ENCODE measurements around the gene TMEM109.

Gene TMEM109

GRCh38 chr11:60895687-60896086 is 18.3 kb upstream of the TMEM109 start:
- H3K4me3 ChIP-seq (replicated peaks; ENCODE audit: low read depth, low read length), result no peak overlapping the region
- DNase-seq (ENCODE audit: extremely low read depth, low read depth), result no peak
- no peak for TF ChIP-seq CTCF (IDR thresholded peaks at IDR 0.05; ENCODE audit: low read depth, low read length, missing control alignments)

GRCh38 chr11:60897496-60897895 is 16.5 kb upstream of the TMEM109 start:
- no peak for TF ChIP-seq CTCF (IDR thresholded peaks at IDR 0.05; ENCODE audit: low read depth, low read length, missing control alignments)
- no peak overlapping the region for H3K4me3 ChIP-seq (replicated peaks; ENCODE audit: low read depth, low read length)
- DNase-seq (ENCODE audit: extremely low read depth, low read depth), result no peak

GRCh38 chr11:60899046-60899936 is 14.7 kb upstream of the TMEM109 start:
- TF ChIP-seq CTCF (IDR thresholded peaks at IDR 0.05; ENCODE audit: low read depth, low read length, missing control alignments), result peak; percentile 95
- DNase-seq (ENCODE audit: extremely low read depth, low read depth), result peak; percentile 58
- H3K4me3 ChIP-seq (replicated peaks; ENCODE audit: low read depth, low read length), result no peak overlapping the region

GRCh38 chr11:60899977-60900376 is 14.0 kb upstream of the TMEM109 start:
- TF ChIP-seq CTCF (IDR thresholded peaks at IDR 0.05; ENCODE audit: low read depth, low read length, missing control alignments), result no peak
- DNase-seq (ENCODE audit: extremely low read depth, low read depth), result no peak
- H3K4me3 ChIP-seq (replicated peaks; ENCODE audit: low read depth, low read length), result no peak overlapping the region

GRCh38 chr11:60900673-60901404 is 13.1 kb upstream of the TMEM109 start:
- DNase-seq (ENCODE audit: extremely low read depth, low read depth), result no peak
- no peak for TF ChIP-seq CTCF (IDR thresholded peaks at IDR 0.05; ENCODE audit: low read depth, low read length, missing control alignments)
- H3K4me3 ChIP-seq (replicated peaks; ENCODE audit: low read depth, low read length), result no peak overlapping the region

- H3K4me3 ChIP-seq (replicated peaks; ENCODE audit: low read depth, low read length), result no peak overlapping the region
- no peak for TF ChIP-seq CTCF (IDR thresholded peaks at IDR 0.05; ENCODE audit: low read depth, low read length, missing control alignments)
- DNase-seq (ENCODE audit: extremely low read depth, low read depth), result no peak
Measured at GRCh38 chr11:60902625-60903024, 11.3 kb upstream of the TMEM109 start.

Measured in HFF-Myc (cell line).